ENCODE measurements around the gene SRGAP1. TPM values are rescaled to one million over a fixed set of nuclear protein-coding genes. Genes with fewer than 3 reads are reported as not detected.

SRGAP1 gene
- total and polyA plus RNA-seq, 2 experiments from 2014 or later, result 13.0 to 29.4 TPM

GRCh38 chr12:64147011-64147631 lies 302.6 kb downstream of the SRGAP1 start:
- Histone ChIP-seq H3K79me2 (ENCODE audit: insufficient read depth) (peaks cover 15% of the 10 kb centered on the region; the same call in 1 of the 2 replicates), H3K9ac (no peak overlapping the region), H3F3A (ENCODE audit: insufficient read depth) (peaks cover 13% of the 10 kb centered on the region; the same call in 1 of the 2 replicates), H3K27me3 (replicated peaks; ENCODE audit: insufficient read depth) (no peaks in the 10 kb centered on the region), H2AFZ (no peak overlapping the region), H3K27ac (no peak overlapping the region), H3K36me3 (ENCODE audit: low read depth) (peaks cover 50% of the 10 kb centered on the region), H3K4me2 (ENCODE audit: unreplicated experiment) (no peak overlapping the region), H3K4me3 (no peak overlapping the region), H4K20me1 (ENCODE audit: insufficient read depth) (no peaks in the 10 kb centered on the region), H3K4me1 (ENCODE audit: insufficient read depth) (no peaks in the 10 kb centered on the region), H3K9me2 (ENCODE audit: insufficient read depth) (no peaks in the 10 kb centered on the region), H3K9me3 (ENCODE audit: low read depth) (no peaks in the 10 kb centered on the region)
- DNase-seq, result no peak
- 86 to 87% methylated on average over 19 to 21 of the region's 21 CpGs for WGBS, 2 experiments (ENCODE audit: low coverage in 1 of 2, low lambda C conversion rate in 2 of 2, missing lambda C conversion rate in 2 of 2)
- in situ Hi-C loops (cut with MboI), result no loop called here
- no peak for TF ChIP-seq EZH2phosphoT487 (IDR thresholded peaks at IDR 0.05; ENCODE audit: insufficient read depth, low read depth)
- no peak for TF ChIP-seq EZH2 (IDR thresholded peaks at IDR 0.05; ENCODE audit: insufficient read depth, poor library complexity, severe bottlenecking)

- H3K9me2 ChIP-seq (ENCODE audit: insufficient read depth), result no peaks in the 10 kb centered on the region
- in situ Hi-C loops (cut with MboI), result no loop called here
- 0 out of 2 replicates have a peak, but pooled peaks cover 9% of the 10 kb centered on the region for H3K79me2 ChIP-seq (ENCODE audit: insufficient read depth)
- WGBS, 2 experiments (ENCODE audit: low coverage in 1 of 2, low lambda C conversion rate in 2 of 2, missing lambda C conversion rate in 2 of 2), result 94 to 96% methylated on average over 2 of the region's 2 CpGs
- no peak overlapping the region for H3K27ac ChIP-seq
- peaks cover 43% of the 10 kb centered on the region for H3K36me3 ChIP-seq (ENCODE audit: low read depth)
- H3K4me1 ChIP-seq (ENCODE audit: insufficient read depth), result no peaks in the 10 kb centered on the region
- H3K9me3 ChIP-seq (ENCODE audit: low read depth), result no peaks in the 10 kb centered on the region
- H3K4me3 ChIP-seq, result no peak overlapping the region
- H2AFZ ChIP-seq, result no peak overlapping the region
- peaks cover 17% of the 10 kb centered on the region; the same call in 1 of the 2 replicates for H3F3A ChIP-seq (ENCODE audit: insufficient read depth)
- no peak for TF ChIP-seq EZH2phosphoT487 (IDR thresholded peaks at IDR 0.05; ENCODE audit: insufficient read depth, low read depth)
- no peak for TF ChIP-seq EZH2 (IDR thresholded peaks at IDR 0.05; ENCODE audit: insufficient read depth, poor library complexity, severe bottlenecking)
- no peak overlapping the region for H3K4me2 ChIP-seq (ENCODE audit: unreplicated experiment)
- H3K9ac ChIP-seq, result no peak overlapping the region
- H4K20me1 ChIP-seq (ENCODE audit: insufficient read depth), result no peaks in the 10 kb centered on the region
- no peak for DNase-seq
- no peaks in the 10 kb centered on the region for H3K27me3 ChIP-seq (replicated peaks; ENCODE audit: insufficient read depth)
Observed at GRCh38 chr12:64147875-64148274, 303.4 kb downstream of the SRGAP1 start.

- WGBS, 2 experiments (ENCODE audit: low coverage in 1 of 2, low lambda C conversion rate in 2 of 2, missing lambda C conversion rate in 2 of 2), result 62 to 77% methylated on average over 2 of the region's 2 CpGs
- Histone ChIP-seq H2AFZ (no peak overlapping the region), H3K27me3 (replicated peaks; ENCODE audit: insufficient read depth) (no peaks in the 10 kb centered on the region), H3K79me2 (ENCODE audit: insufficient read depth) (no peaks in the 10 kb centered on the region), H3K9ac (no peak overlapping the region), H3K4me3 (no peak overlapping the region), H3K9me2 (ENCODE audit: insufficient read depth) (no peaks in the 10 kb centered on the region), H3K4me1 (ENCODE audit: insufficient read depth) (peaks cover 8% of the 10 kb centered on the region), H4K20me1 (ENCODE audit: insufficient read depth) (no peaks in the 10 kb centered on the region), H3K27ac (no peak overlapping the region), H3K36me3 (ENCODE audit: low read depth) (0 out of 2 replicates have a peak, but pooled peaks cover 3% of the 10 kb centered on the region), H3K9me3 (ENCODE audit: low read depth) (no peaks in the 10 kb centered on the region), H3F3A (ENCODE audit: insufficient read depth) (peaks cover 58% of the 10 kb centered on the region), H3K4me2 (ENCODE audit: unreplicated experiment) (no peak overlapping the region)
- TF ChIP-seq EZH2phosphoT487 (IDR thresholded peaks at IDR 0.05; ENCODE audit: insufficient read depth, low read depth) (no peak), EZH2 (IDR thresholded peaks at IDR 0.05; ENCODE audit: insufficient read depth, poor library complexity, severe bottlenecking) (no peak)
- no peak for DNase-seq
- in situ Hi-C loops (cut with MboI), result no loop called here
Observed at GRCh38 chr12:64154677-64155076, 310.2 kb downstream of the SRGAP1 start.

GRCh38 chr12:64157110-64157509 lies 312.6 kb downstream of the SRGAP1 start:
- no peak for TF ChIP-seq EZH2 (IDR thresholded peaks at IDR 0.05; ENCODE audit: insufficient read depth, poor library complexity, severe bottlenecking)
- TF ChIP-seq EZH2phosphoT487 (IDR thresholded peaks at IDR 0.05; ENCODE audit: insufficient read depth, low read depth), result no peak
- Histone ChIP-seq H3K9me2 (ENCODE audit: insufficient read depth) (no peaks in the 10 kb centered on the region), H3K9ac (no peak overlapping the region), H3K9me3 (ENCODE audit: low read depth) (no peaks in the 10 kb centered on the region), H4K20me1 (ENCODE audit: insufficient read depth) (no peaks in the 10 kb centered on the region), H3K27ac (no peak overlapping the region), H2AFZ (no peak overlapping the region), H3K4me2 (ENCODE audit: unreplicated experiment) (no peak overlapping the region), H3K36me3 (ENCODE audit: low read depth) (no peaks in the 10 kb centered on the region), H3F3A (ENCODE audit: insufficient read depth) (peaks cover 65% of the 10 kb centered on the region), H3K79me2 (ENCODE audit: insufficient read depth) (no peaks in the 10 kb centered on the region), H3K27me3 (replicated peaks; ENCODE audit: insufficient read depth) (no peaks in the 10 kb centered on the region), H3K4me3 (no peak overlapping the region), H3K4me1 (ENCODE audit: insufficient read depth) (peaks cover 28% of the 10 kb centered on the region)
- DNase-seq, result no peak
- WGBS, 2 experiments (ENCODE audit: low coverage in 1 of 2, low lambda C conversion rate in 2 of 2, missing lambda C conversion rate in 2 of 2), result 96 to 100% methylated on average over 2 of the region's 2 CpGs
- in situ Hi-C loops (cut with MboI), result no loop called here
